ENCODE results near the gene CAMKK1.

DNA sequence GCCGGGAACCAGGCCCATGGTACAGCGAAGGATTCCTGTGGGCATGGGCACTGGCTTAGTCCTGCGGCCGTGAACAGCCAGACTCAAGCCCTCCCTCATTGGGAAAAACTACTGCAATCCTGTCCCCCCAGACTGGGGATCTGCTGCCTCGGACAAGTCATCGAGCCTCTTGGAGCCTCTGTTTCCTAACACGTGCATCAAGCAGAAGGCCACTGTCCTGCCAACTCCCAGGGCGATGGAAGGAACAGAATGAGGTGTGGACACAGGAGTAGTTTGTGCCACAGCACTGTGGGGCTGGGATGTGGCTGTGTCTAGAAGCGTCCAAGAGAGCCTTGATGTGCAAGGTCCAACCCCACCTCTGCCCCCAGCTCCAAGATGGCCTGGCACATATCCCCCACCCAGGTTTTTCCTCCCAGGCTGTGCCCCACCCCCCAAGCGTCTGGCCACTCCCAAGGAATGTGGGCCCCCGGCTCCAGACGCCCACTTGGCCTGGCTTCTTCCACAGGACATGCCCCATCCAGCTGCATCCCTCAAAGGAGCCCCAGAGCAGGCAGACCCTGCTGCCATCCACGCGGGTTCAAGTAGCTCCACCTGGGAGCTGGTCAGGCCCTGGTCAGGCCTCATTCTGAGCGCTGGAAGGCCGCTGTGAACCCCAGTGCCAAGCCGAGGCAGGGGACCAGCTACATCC lies 3.4 kb downstream of the CAMKK1 start:
- TF ChIP-seq, protein P1, sequence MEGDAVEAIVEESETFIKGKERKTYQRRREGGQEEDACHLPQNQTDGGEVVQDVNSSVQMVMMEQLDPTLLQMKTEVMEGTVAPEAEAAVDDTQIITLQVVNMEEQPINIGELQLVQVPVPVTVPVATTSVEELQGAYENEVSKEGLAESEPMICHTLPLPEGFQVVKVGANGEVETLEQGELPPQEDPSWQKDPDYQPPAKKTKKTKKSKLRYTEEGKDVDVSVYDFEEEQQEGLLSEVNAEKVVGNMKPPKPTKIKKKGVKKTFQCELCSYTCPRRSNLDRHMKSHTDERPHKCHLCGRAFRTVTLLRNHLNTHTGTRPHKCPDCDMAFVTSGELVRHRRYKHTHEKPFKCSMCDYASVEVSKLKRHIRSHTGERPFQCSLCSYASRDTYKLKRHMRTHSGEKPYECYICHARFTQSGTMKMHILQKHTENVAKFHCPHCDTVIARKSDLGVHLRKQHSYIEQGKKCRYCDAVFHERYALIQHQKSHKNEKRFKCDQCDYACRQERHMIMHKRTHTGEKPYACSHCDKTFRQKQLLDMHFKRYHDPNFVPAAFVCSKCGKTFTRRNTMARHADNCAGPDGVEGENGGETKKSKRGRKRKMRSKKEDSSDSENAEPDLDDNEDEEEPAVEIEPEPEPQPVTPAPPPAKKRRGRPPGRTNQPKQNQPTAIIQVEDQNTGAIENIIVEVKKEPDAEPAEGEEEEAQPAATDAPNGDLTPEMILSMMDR (IDR thresholded peaks at IDR 0.05), result no peak
- TF ChIP-seq EP300 (IDR thresholded peaks at IDR 0.05) (no peak), POLR2A (IDR thresholded peaks at IDR 0.05; ENCODE audit: low read depth) (no peak)
